ENCODE results near the gene NSD2.

The NSD2 gene

GRCh38 chr4:1938027-1938426 lies 66.8 kb downstream of the NSD2 start:
- H3K9me3 ChIP-seq (ENCODE audit: low read length) = no peaks in the 10 kb centered on the region
- no peak overlapping the region for H3K4me3 ChIP-seq (ENCODE audit: low read depth in 1 of 2, low read length in 2 of 2)
- no peaks in the 10 kb centered on the region for H3K27me3 ChIP-seq (ENCODE audit: control insufficient read depth in 1 of 2, insufficient read depth in 2 of 2, low read length in 2 of 2)
- H3K9ac ChIP-seq (ENCODE audit: low read length) = no peak overlapping the region
- H3K27ac ChIP-seq (ENCODE audit: low read depth, low read length) = no peak overlapping the region
- H3K4me1 ChIP-seq (ENCODE audit: insufficient read depth, low read length) = no peaks in the 10 kb centered on the region
- peaks cover 22% of the 10 kb centered on the region for H3K36me3 ChIP-seq (ENCODE audit: insufficient read depth, low read length)

GRCh38 chr4:1939664-1940509 lies 68.7 kb downstream of the NSD2 start:
- Histone ChIP-seq H3K4me1 (ENCODE audit: insufficient read depth, low read length) (no peaks in the 10 kb centered on the region), H3K27ac (ENCODE audit: low read depth, low read length) (no peak overlapping the region), H3K4me3 (ENCODE audit: low read depth in 1 of 2, low read length in 2 of 2) (no peak overlapping the region), H3K27me3 (ENCODE audit: control insufficient read depth in 1 of 2, insufficient read depth in 2 of 2, low read length in 2 of 2) (no peaks in the 10 kb centered on the region), H3K36me3 (ENCODE audit: insufficient read depth, low read length) (peaks cover 23% of the 10 kb centered on the region), H3K9me3 (ENCODE audit: low read length) (no peaks in the 10 kb centered on the region), H3K9ac (ENCODE audit: low read length) (no peak overlapping the region)

GRCh38 chr4:1940566-1940965 lies 69.4 kb downstream of the NSD2 start:
- no peaks in the 10 kb centered on the region for H3K4me1 ChIP-seq (ENCODE audit: insufficient read depth, low read length)
- no peaks in the 10 kb centered on the region for H3K9me3 ChIP-seq (ENCODE audit: low read length)
- H3K36me3 ChIP-seq (ENCODE audit: insufficient read depth, low read length) = peaks cover 23% of the 10 kb centered on the region
- no peak overlapping the region for H3K4me3 ChIP-seq (ENCODE audit: low read depth in 1 of 2, low read length in 2 of 2)
- no peak overlapping the region for H3K27ac ChIP-seq (ENCODE audit: low read depth, low read length)
- no peaks in the 10 kb centered on the region for H3K27me3 ChIP-seq (ENCODE audit: control insufficient read depth in 1 of 2, insufficient read depth in 2 of 2, low read length in 2 of 2)
- H3K9ac ChIP-seq (ENCODE audit: low read length) = no peak overlapping the region

- no peak overlapping the region for H3K4me3 ChIP-seq (ENCODE audit: low read depth in 1 of 2, low read length in 2 of 2)
- peaks cover 38% of the 10 kb centered on the region for H3K36me3 ChIP-seq (ENCODE audit: insufficient read depth, low read length)
- H3K27me3 ChIP-seq (ENCODE audit: control insufficient read depth in 1 of 2, insufficient read depth in 2 of 2, low read length in 2 of 2) = no peaks in the 10 kb centered on the region
- no peaks in the 10 kb centered on the region for H3K9me3 ChIP-seq (ENCODE audit: low read length)
- no peaks in the 10 kb centered on the region for H3K4me1 ChIP-seq (ENCODE audit: insufficient read depth, low read length)
- no peak overlapping the region for H3K27ac ChIP-seq (ENCODE audit: low read depth, low read length)
- no peak overlapping the region for H3K9ac ChIP-seq (ENCODE audit: low read length)
Observed at GRCh38 chr4:1943928-1944327, 72.7 kb downstream of the NSD2 start.

GRCh38 chr4:1945124-1945895 lies 74.1 kb downstream of the NSD2 start:
- Histone ChIP-seq H3K9ac (ENCODE audit: low read length) (no peak overlapping the region), H3K9me3 (ENCODE audit: low read length) (no peaks in the 10 kb centered on the region), H3K4me1 (ENCODE audit: insufficient read depth, low read length) (no peaks in the 10 kb centered on the region), H3K4me3 (ENCODE audit: low read depth in 1 of 2, low read length in 2 of 2) (no peak overlapping the region), H3K27ac (ENCODE audit: low read depth, low read length) (no peak overlapping the region), H3K36me3 (ENCODE audit: insufficient read depth, low read length) (peaks cover 29% of the 10 kb centered on the region), H3K27me3 (ENCODE audit: control insufficient read depth in 1 of 2, insufficient read depth in 2 of 2, low read length in 2 of 2) (no peaks in the 10 kb centered on the region)

- no peak overlapping the region for H3K27ac ChIP-seq (ENCODE audit: low read depth, low read length)
- H3K36me3 ChIP-seq (ENCODE audit: insufficient read depth, low read length) = peaks cover 23% of the 10 kb centered on the region
- H3K9ac ChIP-seq (ENCODE audit: low read length) = no peak overlapping the region
- no peaks in the 10 kb centered on the region for H3K9me3 ChIP-seq (ENCODE audit: low read length)
- no peaks in the 10 kb centered on the region for H3K4me1 ChIP-seq (ENCODE audit: insufficient read depth, low read length)
- no peak overlapping the region for H3K4me3 ChIP-seq (ENCODE audit: low read depth in 1 of 2, low read length in 2 of 2)
- no peaks in the 10 kb centered on the region for H3K27me3 ChIP-seq (ENCODE audit: control insufficient read depth in 1 of 2, insufficient read depth in 2 of 2, low read length in 2 of 2)
Observed at GRCh38 chr4:1945912-1946311, 74.7 kb downstream of the NSD2 start.

- Histone ChIP-seq H3K9me3 (ENCODE audit: low read length) (no peaks in the 10 kb centered on the region), H3K9ac (ENCODE audit: low read length) (no peak overlapping the region), H3K4me3 (ENCODE audit: low read depth in 1 of 2, low read length in 2 of 2) (no peak overlapping the region), H3K27me3 (ENCODE audit: control insufficient read depth in 1 of 2, insufficient read depth in 2 of 2, low read length in 2 of 2) (no peaks in the 10 kb centered on the region), H3K4me1 (ENCODE audit: insufficient read depth, low read length) (no peaks in the 10 kb centered on the region), H3K27ac (ENCODE audit: low read depth, low read length) (no peak overlapping the region), H3K36me3 (ENCODE audit: insufficient read depth, low read length) (peaks cover 24% of the 10 kb centered on the region)
Observed at GRCh38 chr4:1948232-1948631, 77.0 kb downstream of the NSD2 start.

GRCh38 chr4:1948892-1949436 lies 77.8 kb downstream of the NSD2 start:
- no peaks in the 10 kb centered on the region for H3K27me3 ChIP-seq (ENCODE audit: control insufficient read depth in 1 of 2, insufficient read depth in 2 of 2, low read length in 2 of 2)
- no peaks in the 10 kb centered on the region for H3K4me1 ChIP-seq (ENCODE audit: insufficient read depth, low read length)
- peaks cover 27% of the 10 kb centered on the region for H3K36me3 ChIP-seq (ENCODE audit: insufficient read depth, low read length)
- H3K4me3 ChIP-seq (ENCODE audit: low read depth in 1 of 2, low read length in 2 of 2) = no peak overlapping the region
- no peak overlapping the region for H3K27ac ChIP-seq (ENCODE audit: low read depth, low read length)
- no peak overlapping the region for H3K9ac ChIP-seq (ENCODE audit: low read length)
- H3K9me3 ChIP-seq (ENCODE audit: low read length) = no peaks in the 10 kb centered on the region

- Histone ChIP-seq H3K27ac (ENCODE audit: low read depth, low read length) (no peak overlapping the region), H3K27me3 (ENCODE audit: control insufficient read depth in 1 of 2, insufficient read depth in 2 of 2, low read length in 2 of 2) (no peaks in the 10 kb centered on the region), H3K4me1 (ENCODE audit: insufficient read depth, low read length) (no peaks in the 10 kb centered on the region), H3K9me3 (ENCODE audit: low read length) (no peaks in the 10 kb centered on the region), H3K4me3 (ENCODE audit: low read depth in 1 of 2, low read length in 2 of 2) (no peak overlapping the region), H3K9ac (ENCODE audit: low read length) (no peak overlapping the region), H3K36me3 (ENCODE audit: insufficient read depth, low read length) (peaks cover 33% of the 10 kb centered on the region)
Observed at GRCh38 chr4:1950369-1950768, 79.2 kb downstream of the NSD2 start.

GRCh38 chr4:1952058-1952700 lies 81.0 kb downstream of the NSD2 start:
- peaks cover 33% of the 10 kb centered on the region for H3K36me3 ChIP-seq (ENCODE audit: insufficient read depth, low read length)
- no peak overlapping the region for H3K27ac ChIP-seq (ENCODE audit: low read depth, low read length)
- no peaks in the 10 kb centered on the region for H3K4me1 ChIP-seq (ENCODE audit: insufficient read depth, low read length)
- H3K27me3 ChIP-seq (ENCODE audit: control insufficient read depth in 1 of 2, insufficient read depth in 2 of 2, low read length in 2 of 2) = no peaks in the 10 kb centered on the region
- H3K4me3 ChIP-seq (ENCODE audit: low read depth in 1 of 2, low read length in 2 of 2) = no peak overlapping the region
- H3K9ac ChIP-seq (ENCODE audit: low read length) = no peak overlapping the region
- no peaks in the 10 kb centered on the region for H3K9me3 ChIP-seq (ENCODE audit: low read length)

GRCh38 chr4:1952719-1953118 lies 81.5 kb downstream of the NSD2 start:
- Histone ChIP-seq H3K4me3 (ENCODE audit: low read depth in 1 of 2, low read length in 2 of 2) (no peak overlapping the region), H3K27ac (ENCODE audit: low read depth, low read length) (no peak overlapping the region), H3K27me3 (ENCODE audit: control insufficient read depth in 1 of 2, insufficient read depth in 2 of 2, low read length in 2 of 2) (no peaks in the 10 kb centered on the region), H3K9ac (ENCODE audit: low read length) (no peak overlapping the region), H3K9me3 (ENCODE audit: low read length) (no peaks in the 10 kb centered on the region), H3K36me3 (ENCODE audit: insufficient read depth, low read length) (peaks cover 32% of the 10 kb centered on the region), H3K4me1 (ENCODE audit: insufficient read depth, low read length) (no peaks in the 10 kb centered on the region)
